CD4-positive, alpha-beta T cell treated with Interleukin-15 for 1 hour (primary cell): ENCODE measurements around the gene SP5.
"Not testable (repeated sequence)": the region's sequence is repeated elsewhere in the genome, so short reads cannot be mapped to it uniquely, and the experiment has no call there.

Experiments
- DNase-seq: peaks from one replicate; pipeline ENCODE4 v3.0.0-alpha.2; 2020

The SP5 gene

DNA sequence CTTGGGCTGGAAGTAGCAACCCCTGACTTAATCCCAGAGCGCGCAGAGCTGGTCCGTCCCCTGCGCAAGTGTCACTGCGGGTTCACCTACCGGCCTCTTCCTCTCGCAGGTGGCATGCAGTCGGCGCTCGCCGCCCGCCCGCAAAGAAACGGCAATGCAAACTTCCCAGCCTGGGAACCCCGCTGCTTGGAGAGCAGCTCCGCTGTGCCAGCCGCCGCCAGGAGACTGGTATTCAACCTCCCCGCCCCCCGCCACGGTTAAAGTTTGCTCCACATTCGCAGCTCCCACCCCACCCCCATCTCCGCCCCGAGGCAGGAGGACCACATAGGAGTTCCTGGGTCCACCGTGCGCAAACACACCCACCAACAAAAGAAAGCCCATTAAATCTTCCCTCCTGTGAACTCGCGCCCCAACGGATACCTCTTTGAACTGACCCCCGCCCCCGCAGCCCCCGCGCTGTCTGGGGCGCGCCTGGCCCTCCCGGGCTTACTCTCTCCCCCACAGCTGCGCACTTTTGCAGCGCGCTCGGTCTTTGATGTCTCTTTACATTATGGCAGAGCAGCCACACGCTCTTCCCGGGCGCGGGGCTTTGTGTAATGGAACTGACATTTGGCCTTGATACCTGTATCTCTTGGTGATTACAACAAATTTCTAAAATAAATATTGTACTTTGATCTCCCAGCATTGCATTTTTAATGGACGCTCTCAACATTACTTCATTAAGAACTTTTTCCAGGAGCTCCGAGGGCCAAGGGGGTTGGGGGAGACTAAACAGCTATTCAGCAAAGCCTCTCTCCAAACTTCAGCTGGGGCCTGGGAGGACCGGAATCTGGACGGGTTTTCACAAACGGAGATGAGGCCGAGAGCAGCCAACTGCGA lies 3.1 kb upstream of the SP5 start:
- DNase-seq = no peak

DNA sequence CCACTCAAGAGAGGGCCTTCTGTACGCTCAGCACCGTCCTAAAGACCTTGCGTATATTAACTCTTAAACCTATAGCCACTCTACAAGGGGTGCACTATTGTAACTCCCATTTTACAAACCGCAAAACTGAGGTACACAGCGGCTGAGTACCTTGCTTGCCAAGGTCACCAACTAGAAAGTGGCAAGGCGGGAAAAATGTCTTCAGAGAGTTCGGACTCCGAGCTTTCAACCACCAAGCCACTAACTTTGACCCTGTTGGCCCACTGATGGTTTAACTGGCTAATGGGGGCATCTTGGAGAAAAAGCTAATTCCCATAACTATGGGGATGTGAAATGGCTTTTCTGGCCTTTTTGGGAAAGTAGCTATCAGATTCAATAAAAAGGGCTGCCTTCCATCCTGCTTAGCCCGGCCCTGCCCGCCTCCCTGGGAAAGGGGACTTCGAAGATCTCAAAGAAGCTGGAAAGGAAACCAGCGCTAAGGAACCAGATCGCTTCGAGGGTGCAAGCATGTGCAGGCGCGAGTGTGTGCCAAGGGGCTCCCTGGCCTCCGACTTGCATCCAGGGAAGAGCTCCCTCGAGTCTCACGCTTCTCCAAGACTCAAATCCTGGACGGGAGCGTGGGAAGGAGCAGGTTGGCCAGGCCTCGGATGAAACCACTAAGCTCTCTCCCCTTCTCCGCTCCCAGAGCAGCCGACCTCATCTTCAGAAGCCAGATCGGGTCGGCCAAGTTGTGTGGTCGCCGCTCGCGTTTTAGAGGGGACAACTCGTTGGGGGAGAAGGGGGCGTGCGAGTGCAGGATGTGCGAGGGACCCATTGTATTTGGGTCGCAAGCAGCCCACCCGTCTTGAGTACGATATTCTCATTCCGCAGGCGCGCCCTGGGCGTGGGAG lies 2.2 kb upstream of the SP5 start:
- no peak for DNase-seq

DNA sequence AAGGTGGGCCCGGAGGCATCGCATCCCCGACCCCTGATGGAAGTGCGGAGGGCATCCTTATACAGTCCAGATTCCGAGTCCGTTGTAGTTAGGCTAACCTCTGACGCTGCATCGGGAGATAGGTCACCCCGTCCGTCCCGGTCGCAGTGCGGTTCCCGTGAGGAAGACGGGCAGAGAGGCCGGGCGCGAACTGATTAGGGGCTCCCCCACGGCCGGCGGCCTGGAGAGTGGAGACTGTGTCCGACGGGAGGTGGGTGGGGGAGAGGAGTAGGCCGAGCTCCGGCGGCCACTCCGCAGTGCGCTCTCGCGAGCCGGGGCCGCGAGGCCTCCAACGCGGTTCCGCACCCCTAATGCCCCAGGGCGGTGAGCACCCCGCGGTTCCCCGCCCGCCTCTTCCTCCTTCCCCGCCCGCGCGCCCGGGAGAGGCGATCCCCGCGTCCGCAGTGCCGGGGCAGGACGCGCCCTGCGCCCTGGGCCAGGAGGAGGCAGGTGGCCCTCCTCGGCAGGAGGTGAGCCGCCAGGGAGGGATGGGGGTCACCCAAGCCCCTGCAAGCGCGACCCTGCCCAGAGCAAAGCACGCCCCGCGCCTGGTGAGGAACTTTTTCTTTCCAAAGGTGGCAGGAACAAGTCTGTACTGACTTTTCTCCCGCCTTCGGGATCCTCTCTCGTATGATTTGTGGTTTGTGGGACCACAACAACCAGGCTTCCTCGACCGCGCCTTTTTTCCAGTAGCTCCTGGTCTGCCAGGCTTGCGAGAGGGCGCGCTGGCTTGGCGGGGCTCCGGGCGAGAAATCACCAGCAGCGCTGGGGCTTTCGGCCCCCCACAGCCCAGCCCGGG lies 1.4 kb upstream of the SP5 start:
- DNase-seq = no peak

DNA sequence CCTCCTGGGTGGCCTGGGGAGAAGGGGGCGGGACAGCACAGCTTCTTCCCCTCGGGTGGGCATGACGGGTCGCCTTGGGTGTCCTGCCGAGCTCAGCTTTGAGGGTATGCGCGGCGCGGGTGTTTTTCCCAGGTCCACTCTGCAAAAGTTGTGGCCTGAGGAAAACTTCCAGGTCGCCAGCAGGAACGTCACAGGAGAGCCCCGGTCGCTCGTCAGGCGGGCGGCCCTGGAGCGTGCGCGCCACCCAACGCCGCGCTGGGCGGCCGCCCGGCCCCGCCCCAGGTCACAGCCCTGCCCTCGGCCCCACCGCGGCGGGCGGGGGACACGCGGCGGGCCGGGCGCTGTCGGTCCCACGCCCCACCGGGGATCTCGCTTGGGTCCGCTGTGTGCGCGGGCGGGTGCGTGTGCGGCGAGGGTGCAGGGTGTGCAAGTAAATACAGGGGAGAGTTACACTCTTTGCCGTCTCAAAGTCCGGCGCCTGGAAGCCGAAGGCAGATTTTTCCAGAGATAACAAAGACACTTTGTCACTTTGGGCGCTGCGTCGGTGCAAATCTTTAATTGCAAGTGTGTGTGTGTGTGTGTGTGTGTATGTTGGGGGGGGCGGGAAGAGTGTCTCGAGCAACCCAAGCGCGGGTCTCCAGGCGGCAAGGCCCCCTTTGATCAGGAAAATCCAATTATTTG lies 616 bp upstream of the SP5 start:
- DNase-seq = no peak

DNA sequence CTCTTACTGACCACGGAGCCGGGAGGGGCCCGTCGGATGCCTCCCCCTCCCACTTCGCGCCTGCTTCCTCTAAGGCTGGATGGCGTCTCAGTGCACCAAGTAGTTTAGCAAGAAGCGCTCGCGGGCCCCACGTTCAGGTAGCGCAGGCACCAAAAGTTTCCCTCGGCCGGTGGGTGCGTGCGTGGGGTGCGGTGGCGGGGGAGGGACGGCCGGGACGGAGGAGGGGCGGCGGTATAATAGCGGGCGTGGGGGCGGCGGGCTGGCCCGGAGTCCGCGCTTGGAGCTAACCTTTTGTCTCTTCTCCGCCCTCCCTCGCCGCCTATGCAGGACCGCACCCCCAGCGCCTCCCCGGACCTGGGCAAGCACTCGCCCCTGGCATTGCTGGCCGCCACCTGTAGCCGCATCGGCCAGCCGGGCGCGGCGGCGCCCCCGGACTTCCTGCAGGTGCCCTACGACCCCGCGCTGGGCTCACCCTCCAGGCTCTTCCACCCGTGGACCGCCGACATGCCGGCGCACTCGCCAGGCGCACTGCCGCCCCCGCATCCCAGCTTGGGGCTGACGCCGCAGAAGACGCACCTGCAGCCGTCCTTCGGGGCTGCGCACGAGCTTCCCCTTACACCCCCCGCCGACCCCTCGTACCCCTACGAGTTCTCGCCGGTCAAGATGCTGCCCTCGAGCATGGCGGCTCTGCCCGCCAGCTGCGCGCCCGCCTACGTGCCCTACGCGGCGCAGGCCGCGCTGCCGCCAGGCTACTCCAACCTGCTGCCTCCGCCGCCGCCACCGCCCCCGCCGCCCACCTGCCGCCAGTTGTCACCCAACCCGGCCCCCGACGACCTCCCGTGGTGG lies 1.0 kb downstream of the SP5 start:
- DNase-seq = no peak

DNA sequence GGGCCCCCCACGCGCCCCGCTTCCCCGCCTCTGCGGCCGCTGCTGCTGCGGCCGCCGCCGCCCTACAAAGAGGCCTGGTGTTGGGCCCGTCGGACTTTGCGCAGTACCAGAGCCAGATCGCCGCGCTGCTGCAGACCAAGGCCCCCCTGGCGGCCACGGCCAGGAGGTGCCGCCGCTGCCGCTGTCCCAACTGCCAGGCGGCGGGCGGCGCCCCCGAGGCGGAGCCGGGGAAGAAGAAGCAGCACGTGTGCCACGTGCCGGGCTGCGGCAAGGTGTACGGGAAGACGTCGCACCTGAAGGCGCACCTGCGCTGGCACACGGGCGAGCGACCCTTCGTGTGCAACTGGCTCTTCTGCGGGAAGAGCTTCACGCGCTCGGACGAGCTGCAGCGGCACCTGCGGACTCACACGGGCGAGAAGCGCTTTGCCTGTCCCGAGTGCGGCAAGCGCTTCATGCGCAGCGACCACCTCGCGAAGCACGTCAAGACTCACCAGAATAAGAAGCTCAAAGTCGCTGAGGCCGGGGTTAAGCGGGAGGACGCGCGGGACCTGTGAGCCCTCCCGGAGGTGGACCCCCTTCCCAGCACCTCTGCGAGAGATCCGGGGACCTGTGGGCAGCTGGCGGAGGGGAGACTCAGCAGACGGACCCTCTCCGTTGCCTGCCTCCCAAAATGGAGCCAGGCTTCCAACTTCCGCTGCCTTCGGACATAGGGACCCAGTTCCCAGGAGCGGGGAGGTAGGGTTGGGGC lies 1.9 kb downstream of the SP5 start:
- DNase-seq = peak; percentile 23

DNA sequence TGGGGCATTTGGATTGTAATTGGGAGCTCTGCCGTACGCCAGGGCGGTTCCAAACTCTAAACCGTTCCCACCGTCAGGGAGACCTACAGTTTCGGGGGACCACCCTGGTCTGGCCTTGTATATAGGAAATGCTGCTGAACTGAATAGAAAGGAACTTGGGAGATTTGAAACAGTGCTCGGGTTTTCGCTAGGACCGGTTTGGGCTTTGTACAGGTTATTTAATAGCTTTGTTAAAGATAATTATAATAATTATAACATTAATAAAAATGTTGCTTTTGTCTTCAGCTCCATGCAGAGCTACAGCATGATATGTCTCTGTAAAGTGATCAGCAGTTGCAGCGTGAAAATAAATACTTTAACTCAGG lies 2.4 kb downstream of the SP5 start:
- DNase-seq = no peak

DNA sequence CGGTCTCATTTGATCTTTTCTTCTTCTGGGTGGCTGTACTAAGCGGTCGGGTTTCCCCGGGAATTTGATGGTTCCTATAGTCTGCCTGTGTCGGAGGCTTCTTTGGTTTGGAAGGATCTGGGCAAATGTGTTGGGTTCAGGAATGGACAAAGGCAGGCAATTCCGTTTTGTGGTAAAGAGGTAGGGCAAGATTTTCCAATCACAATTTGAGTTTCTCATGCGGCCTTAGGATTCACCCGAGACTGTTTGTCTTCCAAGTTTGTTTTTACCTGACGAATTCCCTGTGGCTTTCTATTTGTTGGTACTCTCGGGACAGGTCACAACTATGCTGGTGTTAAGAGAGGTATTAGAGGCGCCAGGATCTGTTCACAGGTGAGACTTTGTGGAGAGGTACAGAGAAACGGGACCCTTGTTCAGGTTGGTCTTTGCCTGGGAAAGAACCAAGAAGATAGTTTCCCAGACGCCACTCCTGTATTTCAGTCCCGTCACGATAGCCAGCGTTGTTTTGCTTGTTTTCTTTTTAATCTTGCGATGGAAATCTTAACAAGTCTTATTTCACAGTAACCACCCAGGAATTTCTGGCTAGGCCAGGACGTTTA lies 3.0 kb downstream of the SP5 start:
- no peak for DNase-seq

DNA sequence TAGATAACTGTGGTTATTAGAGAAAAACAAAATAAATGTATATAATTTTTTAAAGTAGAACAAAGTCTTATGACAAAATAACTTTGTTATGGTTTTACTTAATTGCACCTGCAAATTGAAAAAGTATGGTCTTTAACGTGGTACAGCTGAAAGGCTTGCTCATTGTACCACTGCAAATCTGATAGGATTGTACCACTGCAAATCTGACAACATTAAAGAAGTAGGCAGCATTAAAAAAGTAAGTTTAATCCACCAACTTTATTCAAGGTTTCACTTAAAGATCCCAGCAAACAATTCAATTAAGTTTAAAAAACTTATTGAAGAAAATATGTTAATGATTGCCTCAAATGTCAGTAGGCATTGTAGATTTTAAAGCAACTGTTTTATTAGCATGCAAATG lies 4.7 kb downstream of the SP5 start:
- DNase-seq = no peak

DNA sequence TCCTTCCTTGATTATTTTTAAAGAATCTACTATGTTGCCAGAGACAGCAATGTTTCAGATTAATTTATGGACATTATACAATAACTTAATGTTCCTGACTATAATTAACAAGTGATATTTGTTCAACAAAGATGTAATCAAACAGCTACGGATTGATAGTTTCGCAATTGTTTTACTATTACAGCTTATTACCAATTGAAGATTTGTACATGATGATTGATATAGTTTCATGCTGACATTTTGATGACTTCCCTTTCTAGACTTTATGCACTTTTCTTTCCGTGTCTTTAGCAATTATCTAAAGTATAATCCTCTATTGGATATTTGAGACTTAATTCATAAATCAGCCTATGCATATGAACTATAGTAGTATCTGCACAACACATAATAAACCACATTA lies 6.5 kb downstream of the SP5 start:
- DNase-seq = no peak

DNA sequence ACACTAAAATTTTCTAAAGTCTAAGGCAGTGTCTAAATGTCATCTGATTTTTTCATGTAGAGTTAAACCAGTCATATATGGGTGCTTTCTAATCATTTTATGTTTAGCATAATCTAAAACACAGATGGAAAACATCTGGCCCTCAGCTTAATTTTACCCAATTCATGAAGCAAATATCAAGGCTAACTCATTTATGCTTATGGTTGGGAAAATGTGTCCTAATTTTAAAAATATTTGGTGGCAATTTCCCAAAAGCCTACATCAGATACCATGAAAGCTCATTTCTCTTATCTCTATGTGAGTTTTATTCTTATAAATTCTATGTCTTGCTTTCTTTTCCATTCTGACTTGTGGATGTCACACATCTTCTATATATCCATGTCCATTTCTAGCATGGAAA lies 7.2 kb downstream of the SP5 start:
- no peak for DNase-seq

DNA sequence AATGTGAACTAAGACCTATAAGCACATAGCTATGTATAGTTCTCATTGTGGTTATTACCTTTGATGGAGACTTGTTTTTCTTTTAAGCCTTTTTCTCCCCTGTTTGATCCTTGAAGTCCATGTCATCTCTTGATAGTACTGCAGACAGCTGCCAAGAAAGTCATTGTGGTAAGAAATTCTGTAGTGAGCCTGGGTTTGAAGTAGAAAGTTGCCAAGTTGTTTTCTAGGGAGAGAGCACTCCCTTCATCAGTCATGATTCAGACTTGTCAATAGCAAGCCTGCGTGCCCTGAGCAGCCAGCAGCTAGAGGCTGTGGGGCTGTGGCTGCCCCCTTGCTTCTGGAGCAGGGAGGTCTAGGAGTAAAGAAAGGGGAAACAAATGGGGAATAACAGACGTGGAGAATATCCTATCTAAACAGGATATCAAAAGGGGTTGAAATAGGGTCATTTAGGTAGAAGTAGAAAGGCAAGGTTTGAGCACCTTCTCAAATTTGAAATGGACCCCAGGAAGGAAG lies 8.4 kb downstream of the SP5 start:
- DNase-seq = no peak

DNA sequence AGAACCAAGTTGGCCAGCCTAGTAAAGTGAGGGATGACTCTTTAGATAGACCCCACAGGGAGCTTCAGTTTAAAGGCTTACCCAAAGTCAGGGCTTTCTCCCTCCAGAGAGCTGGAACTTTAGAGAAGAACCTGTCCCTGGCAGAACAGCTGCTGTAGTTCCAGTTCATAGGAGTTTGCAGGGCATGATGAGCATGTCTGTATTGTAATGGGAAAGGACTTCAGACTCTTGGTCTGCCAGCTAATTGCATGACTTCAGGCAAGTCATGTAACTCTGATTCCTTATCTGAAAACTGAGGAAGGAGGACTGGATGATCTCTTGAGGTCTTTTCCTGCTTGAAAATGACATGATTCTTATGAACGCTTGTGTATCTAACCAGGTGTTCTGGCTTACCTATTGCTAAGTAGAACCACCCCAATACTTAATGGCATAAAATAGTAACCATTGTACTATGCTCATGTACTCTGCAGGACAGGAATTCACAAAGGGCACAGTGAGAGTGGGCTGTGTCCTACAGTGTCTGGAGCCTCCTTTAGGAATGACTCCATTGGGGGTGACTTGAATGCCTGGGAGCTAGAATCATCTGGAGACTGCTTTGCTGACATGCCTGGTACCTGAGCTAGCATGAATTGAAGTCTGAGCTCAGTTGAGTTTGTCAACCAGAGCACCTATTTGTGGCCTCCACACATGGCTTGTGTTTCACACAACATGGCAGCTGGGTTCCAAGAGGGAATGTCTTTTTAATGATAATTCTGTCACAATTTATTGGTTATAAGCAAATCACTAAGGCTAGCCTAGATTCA lies 18.9 kb downstream of the SP5 start:
- DNase-seq = no peak

DNA sequence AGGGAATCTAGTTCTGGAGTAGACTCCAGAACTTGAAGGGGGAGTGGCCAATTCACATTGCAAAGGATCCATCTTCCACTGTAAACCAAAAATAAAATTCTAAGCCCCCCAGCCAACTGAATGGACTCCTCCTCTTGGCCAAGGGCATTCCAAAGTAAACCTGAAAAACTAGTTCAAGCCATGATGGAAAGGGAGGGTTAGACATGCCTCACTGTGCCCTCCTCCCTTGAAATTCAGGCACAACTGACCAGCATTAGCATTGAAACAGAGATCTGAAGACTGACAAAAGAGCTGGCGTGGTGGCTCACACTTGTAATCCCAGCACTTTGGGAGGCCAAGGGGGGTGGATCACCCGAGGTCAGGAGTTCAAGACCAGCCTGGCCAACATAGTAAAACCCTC lies 19.5 kb downstream of the SP5 start:
- DNase-seq = not testable (repeated sequence)

DNA sequence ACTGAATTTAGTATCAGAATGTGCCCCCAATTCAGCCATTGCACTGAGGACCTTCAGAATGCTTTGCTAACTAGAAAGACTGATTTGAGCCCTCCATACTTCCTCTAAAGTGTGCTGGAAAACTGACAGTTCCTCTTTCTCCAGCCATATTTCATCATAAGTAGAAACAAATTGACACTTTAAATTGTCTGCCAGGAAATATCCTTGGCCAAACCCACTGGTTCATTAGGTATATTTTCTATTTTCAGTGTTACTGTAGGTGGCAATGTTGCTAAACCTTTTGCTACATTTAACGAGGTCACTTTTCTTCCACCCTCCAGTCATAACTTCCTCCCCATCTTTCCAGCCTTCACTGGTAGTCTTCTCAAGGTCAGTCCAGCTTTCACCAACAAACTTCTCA lies 21.5 kb downstream of the SP5 start:
- no peak for DNase-seq

DNA sequence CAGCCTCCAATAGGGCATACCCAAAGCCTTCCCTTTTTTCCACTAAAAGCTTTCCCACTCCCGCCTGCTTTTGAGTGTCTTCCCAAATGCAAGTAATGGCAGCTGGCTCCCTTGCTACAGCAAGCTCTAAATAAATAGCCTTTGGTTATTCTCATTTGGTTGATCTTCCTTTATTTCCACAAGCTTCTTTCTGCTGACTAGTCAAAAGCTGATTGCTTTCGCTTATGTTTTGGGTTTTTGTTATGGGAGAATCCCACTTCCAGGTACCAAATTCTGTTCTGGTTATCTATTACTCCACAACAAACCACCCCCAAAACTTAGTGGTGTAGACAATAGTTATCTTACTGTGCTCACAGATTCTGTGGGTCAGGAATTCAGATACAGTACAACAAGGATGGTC lies 22.3 kb downstream of the SP5 start:
- DNase-seq = no peak

DNA sequence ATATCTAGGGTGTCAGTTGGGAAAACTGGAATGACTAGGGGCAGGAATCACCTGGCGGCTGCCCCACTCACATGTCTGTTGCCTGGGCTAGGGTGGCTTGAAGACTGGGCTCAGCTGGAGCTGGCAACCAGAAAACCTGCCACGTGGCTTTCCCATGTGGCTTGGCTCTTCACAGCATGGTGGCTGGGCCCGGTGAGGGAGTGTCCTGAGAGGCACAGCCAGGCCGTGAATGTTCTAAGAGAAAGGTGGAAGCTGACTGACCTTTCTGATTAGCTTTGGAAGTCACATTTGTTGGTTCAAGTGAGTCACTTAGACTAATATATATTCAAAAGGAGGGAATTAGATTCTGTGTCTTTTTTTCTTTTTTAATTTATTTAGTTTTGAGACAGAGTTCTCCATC lies 22.7 kb downstream of the SP5 start:
- DNase-seq = no peak

DNA sequence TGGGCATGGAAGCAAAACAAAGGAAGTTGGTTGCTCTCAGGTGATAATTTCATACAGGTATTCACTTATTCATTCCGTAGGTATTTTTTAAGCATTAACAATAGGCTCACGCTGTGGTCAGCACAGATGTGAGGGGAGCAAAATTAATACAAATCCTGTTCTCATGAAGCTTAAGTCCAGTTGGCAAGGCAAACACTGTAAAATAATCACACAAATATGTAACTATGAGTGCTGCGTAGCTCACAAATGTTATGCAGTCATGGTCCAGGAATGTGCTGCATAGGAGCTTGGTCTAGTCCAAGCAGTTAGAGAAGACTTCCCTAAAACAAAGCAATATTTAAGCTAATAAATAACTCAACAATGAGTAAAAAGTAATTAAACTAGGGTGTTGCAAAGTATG lies 23.9 kb downstream of the SP5 start:
- DNase-seq = no peak

DNA sequence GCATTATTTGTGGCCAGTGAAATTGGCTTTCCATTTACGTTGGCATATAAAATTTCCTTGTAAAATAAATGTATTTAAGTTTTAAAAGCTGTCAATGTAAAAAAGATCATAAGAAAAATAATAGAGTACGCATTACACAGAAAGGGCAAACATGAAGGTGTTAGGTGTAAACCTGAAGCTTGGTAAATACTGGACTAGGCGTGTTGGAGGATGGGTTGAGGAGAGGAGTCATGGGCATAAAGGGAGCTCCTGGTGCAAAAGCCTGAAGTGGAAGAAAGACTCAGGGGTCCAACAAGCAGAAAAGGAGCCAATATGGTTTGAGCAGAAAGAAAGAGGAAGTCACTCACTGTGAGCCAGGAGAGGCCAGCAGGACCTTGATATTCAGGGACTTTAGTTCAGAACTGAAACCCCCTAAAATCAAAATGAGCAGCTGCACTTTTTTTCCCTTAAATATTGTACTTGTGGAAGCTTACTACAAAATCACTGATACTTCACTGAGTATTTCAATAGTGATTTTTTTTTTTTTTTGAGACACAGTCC lies 24.4 kb downstream of the SP5 start:
- no peak for DNase-seq
